Fibroblast of mammary gland (primary cell): ENCODE measurements around the gene LAMA2.

Experiments
- DNase-seq: peaks from one replicate; pipeline ENCODE4 v3.0.0-alpha.2; 2010; ENCODE audit warnings: low read depth
- H3K4me3 ChIP-seq: 2 replicates; pipeline ENCODE4 v1.5.1; 2011; ENCODE audit warnings: low read depth, mild to moderate bottlenecking, low read length, moderate library complexity; ENCODE audit not compliant: control insufficient read depth
- TF ChIP-seq, protein P1 (sequence below): conservative IDR thresholded peaks from 2 replicates; pipeline ENCODE4 v1.5.1; 2011; ENCODE audit warnings: low read depth, low read length, inconsistent platforms; ENCODE audit not compliant: control insufficient read depth, insufficient read depth

Gene LAMA2

DNA sequence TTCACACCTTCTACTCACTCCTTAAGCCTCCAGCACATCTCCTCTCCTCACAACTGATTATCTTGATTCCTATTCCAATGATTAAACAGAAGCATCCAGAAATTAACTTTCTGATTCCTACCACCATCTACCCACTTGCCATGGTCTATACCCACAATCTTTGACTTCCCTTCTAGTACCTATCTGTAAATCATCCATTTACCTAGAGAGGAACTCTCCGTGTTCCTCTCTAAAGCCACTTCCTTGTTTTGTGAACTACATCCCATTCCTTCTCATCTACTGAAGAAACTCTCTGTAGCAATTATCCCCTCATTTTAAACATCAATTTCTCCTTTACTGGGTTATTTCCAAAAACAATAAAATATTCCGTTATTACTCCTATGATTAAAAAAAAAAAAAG lies 659.8 kb downstream of the LAMA2 start:
- no peak for DNase-seq
- TF ChIP-seq, protein P1, sequence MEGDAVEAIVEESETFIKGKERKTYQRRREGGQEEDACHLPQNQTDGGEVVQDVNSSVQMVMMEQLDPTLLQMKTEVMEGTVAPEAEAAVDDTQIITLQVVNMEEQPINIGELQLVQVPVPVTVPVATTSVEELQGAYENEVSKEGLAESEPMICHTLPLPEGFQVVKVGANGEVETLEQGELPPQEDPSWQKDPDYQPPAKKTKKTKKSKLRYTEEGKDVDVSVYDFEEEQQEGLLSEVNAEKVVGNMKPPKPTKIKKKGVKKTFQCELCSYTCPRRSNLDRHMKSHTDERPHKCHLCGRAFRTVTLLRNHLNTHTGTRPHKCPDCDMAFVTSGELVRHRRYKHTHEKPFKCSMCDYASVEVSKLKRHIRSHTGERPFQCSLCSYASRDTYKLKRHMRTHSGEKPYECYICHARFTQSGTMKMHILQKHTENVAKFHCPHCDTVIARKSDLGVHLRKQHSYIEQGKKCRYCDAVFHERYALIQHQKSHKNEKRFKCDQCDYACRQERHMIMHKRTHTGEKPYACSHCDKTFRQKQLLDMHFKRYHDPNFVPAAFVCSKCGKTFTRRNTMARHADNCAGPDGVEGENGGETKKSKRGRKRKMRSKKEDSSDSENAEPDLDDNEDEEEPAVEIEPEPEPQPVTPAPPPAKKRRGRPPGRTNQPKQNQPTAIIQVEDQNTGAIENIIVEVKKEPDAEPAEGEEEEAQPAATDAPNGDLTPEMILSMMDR, result no peak
- H3K4me3 ChIP-seq, result no peak overlapping the region

DNA sequence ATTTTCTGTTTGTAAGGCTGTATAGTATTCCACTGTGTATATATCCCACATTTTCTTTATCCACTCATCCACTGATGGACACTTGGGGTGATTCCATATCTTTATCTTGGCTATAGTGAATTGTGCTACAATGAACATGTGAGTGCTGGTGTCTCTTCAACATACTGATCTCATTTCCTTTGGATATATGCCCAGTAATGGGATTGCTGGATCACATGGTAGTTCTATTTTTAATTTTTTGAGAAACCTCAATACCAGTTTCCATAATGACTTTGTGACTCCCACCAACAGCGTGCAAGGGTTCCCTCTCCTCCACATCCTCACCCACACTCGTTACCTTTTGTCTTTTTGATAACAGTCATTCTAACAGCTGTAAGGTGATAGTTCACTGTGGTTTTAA lies 661.0 kb downstream of the LAMA2 start:
- peak; percentile 65 for DNase-seq
- TF ChIP-seq, protein P1, result no peak
- H3K4me3 ChIP-seq, result no peak overlapping the region

DNA sequence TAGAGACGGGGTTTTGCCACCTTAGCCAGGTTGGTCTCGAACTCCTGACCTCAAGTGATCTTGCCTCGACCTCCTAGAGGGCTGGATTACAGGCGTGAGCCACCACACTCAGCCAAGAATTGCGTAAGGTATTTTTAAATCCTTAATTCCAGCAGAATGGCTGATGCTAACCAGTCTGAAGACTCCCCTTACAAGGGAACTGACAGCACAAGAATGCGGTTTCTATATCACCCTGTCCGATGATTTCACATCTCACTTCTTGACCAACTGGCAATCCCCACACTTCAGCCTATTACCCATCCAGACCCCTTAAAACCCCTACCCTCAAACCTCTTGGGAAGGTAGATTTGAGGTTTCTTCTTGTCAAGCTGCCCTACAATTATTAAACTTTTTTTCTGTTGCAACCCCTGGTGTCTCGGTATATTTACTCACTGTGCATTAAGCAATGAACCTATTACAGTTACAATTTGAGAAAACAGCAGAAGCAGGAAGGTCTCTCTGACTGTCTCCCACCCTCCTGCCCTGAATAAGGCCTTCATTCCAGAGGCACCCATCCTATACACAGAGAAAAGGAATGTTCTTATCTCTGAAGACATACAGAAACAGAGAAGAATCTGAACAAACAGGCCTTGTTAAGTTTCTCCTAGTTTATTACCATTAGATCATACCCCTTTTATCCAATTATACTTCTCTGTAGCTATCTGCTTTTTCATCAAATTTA lies 662.1 kb downstream of the LAMA2 start:
- DNase-seq, result no peak
- H3K4me3 ChIP-seq, result no peak overlapping the region
- TF ChIP-seq, protein P1, result no peak

DNA sequence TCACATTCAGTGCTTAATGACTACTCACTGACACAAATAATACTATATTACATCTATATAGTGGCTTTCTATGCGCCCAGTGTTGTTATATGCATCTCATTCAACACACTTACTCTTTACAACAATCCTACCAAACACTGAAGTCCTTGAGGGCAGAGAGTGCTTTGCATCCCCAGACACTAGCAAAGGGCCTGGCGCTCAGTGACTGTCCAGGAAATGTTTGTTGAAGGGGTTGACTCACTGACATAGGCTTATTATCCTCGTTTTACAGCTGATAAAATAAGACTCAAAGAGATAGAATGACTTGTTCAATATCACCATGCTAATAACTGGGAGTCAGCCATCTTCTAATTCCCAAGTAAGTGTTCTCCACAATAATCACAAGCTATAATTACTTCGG lies 663.8 kb downstream of the LAMA2 start:
- no peak for DNase-seq
- TF ChIP-seq, protein P1, result no peak
- H3K4me3 ChIP-seq, result no peak overlapping the region

DNA sequence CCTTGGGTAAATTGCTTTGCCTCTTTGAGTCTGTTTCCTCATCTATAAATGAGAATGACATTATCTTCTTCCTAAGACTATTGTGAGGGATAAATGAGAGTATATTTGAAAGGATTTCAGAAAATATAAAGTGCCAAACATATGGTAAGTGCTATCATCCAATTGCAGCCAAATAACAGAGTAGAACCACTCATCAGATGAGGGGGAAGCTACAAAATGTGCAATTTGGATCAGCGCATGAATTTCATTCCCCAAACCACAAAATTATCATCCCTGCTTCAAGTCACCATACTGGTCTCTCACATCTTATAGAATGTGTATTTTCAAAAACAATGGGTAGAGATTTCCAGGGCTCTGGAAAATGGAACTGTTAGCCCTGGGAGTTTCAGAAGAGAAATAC lies 668.5 kb downstream of the LAMA2 start:
- TF ChIP-seq, protein P1, result no peak
- H3K4me3 ChIP-seq, result no peak overlapping the region
- DNase-seq, result no peak

DNA sequence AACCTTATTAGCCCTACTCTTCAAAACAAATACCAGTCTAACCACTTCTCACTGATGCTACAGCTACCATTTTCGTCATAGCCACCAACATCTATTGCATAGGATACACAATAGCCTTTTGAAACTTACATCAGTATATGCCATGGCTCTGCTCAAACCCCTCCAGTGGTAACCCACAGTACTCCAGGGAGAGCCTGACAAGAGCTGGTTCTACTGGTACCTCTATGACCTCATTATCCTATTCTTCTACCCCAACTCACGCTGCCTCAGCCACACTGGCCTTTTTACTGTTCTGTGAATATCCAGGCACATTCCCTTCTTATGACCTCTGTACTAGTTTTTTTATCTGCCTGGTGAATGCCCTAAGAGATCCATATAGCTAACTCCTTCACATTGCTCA lies 669.5 kb downstream of the LAMA2 start:
- H3K4me3 ChIP-seq, result no peak overlapping the region
- TF ChIP-seq, protein P1, result no peak
- DNase-seq, result no peak
